LoVo (cell line): Measurements from ENCODE around the gene CLIP1.
A peak's percentile ranks its signal among the peaks of the same experiment; 100 is the strongest.

ENCODE experiments used
- DNase-seq: peaks from one replicate; pipeline ENCODE4 v3.0.0-alpha.2; 2016; ENCODE audit warnings: low spot score

CLIP1 gene

DNA sequence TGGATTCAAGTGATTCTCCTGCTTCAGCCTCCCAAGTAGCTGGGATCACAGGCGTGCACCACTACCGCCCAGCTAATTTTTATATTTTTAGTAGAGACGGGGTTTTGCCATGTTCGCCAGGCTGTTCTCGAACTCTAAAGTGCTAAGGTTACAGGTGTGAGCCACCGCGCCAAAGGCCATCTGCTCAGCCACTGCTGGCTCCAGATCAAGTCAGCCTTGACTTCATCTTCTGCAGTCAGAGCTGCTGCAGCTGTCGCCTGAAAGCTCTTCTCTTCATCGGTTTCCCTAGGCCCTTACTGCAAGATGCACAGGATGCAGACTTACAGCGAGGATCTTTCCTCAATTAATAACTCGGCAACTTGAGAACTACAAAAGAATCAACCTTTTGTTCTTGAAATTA, 66.8 kb downstream of the CLIP1 start:
- DNase-seq: no peak

DNA sequence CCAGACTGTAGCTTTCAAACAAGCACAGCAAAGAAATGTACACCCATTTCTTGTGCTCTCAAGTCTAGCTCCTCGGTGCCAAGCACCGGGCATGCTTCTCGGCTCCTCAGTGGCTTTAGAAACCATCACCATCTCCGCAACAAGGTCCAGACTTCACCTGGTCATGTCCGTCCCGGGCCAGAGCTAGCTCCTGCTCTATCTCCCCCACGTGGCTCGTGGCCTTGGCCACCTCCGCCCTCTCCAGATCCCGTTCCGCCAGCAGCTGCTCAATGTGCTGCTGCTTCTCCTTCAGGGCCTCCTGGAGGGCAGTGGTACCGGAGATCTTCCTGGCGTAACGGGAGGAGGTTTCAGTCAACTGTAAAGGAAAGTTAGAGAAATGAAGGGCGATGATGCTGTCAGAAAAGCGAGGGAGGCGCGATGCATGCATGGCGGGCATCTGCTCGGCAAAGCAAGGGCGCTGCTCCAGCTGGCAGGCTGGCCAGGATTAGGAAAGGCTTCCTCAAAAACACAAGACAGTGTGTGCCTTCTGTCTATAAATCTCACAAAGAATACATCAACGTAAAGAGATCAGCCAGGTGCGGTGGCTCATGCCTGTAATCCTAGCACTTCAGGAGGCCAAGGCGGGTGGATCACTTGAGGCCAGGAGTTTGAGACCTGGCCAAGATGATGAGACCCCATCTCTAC, 67.4 kb downstream of the CLIP1 start:
- no peak for DNase-seq

DNA sequence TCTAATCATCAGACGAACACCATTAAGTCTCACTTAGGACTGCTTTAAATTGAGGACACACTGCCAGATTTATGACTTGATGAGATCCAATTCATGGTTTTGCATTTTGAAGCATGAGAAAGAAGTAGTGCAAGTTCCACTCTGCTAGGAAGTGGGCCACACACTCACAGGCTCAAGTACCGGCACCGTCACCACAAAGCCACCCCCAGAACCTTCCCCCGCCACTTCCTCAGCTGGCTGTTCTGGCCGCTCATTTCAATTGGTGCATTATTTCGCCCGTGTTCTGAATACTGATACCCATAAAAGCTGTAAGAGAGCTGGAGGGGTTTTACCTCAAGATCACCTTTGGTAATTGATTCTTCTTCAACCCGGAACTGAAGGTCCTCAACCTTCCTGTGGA, 70.1 kb downstream of the CLIP1 start:
- no peak for DNase-seq

DNA sequence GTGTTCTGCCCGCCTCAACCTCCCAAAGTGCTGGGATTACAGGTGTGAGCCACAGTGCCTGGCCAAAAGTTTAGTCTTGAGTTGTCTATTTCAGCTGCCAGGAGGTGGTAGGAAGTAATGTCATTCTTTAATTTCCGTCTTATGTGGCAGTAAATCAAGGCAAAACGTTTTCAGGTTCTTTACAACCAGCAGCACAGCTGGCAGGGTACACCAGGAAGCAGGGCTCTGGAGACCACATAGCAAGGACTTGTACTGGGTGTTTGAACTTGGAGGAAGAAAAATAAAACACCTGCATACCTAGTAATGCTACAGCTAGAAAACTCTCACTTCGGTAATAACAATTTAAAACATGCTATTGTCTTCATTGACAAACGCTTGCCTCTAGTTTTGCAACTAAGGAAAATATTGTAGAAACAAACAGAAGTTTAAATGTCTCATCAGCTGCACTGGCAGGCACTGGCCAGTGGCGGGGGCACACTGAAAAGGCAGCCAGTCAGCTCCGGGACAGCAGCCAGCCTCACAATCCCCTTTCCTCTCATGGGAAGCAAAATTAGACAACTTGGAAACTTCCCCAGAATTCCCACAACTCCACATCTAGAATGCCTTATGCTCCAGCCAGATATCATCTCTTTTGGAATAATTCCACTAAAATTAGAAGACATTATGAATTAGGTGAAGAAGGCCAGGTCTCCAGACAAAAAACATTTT, 72.2 kb downstream of the CLIP1 start:
- no peak for DNase-seq

DNA sequence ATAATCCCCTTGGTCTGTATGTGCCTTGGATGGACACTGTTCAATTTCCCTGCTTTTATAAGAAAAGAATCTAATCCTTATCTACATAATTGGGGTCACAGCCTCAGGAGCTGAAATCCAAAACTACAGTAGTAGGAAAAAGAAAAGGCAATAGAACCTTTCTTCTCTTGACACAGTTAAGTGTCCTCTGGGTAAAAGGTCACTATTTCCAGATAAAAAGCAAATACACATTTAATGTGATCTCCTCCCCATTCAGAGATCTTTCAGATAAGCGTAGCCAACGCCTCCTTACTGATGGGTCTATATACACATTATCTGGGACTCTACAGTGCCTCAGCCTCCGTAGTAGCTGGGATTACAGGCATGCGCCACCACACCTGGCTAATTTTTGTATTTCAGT, 73.4 kb downstream of the CLIP1 start:
- no peak for DNase-seq

DNA sequence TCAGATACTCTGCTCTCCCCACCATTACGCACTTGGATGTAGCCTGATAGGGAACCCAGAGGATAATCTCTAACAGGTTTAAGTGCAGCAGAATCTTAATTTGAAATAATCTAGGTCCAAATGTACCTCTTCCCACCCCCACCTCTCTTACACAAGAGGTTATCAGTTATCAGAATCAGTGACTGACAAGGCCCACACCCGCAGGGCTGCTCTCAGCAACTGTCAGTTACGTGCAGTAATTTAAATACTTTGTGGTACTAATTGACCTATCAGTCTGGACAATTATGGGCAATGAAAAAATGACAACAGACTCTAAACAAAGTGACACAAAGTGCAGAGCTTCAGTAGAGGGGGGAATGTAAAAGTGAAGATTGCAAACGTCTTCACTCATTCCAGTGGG, 74.0 kb downstream of the CLIP1 start:
- DNase-seq: no peak

DNA sequence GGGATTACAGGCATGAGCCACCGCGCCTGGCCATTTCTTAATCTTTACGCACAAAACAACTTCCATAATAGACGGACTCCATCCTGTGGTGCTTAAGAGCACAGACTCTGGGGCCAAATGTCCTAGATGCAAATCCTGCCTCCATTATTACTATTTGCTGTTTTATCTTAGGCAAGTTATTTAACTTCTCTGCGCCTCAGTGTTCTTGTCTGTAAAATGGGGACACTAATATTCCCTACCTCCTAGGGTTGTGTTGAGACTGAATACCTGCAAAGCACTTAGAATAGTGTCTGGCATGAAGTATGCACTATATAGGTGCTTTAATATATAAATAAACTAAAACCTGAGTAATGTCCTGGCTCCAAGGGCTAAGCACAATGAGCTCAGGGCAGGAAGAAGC, 76.4 kb downstream of the CLIP1 start:
- DNase-seq: no peak

DNA sequence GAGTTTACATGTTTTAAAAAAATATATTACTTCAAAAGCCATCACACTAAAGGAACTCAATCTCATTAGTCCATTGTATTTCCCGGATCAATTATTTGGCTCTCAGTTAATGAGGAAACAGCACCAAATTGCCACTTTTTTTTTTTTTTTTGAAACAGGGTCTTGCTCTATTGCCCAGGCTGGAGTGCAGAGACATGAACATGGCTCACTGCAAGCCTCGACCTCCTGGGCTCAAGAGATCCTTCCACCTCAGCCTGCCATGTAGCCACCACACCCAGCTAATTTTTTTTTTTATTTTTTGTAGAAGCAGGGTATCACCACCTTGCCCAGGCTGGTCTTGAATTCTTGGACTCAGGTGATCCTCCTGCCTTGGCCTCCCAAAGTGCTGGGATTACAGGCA, 77.4 kb downstream of the CLIP1 start:
- no peak for DNase-seq

DNA sequence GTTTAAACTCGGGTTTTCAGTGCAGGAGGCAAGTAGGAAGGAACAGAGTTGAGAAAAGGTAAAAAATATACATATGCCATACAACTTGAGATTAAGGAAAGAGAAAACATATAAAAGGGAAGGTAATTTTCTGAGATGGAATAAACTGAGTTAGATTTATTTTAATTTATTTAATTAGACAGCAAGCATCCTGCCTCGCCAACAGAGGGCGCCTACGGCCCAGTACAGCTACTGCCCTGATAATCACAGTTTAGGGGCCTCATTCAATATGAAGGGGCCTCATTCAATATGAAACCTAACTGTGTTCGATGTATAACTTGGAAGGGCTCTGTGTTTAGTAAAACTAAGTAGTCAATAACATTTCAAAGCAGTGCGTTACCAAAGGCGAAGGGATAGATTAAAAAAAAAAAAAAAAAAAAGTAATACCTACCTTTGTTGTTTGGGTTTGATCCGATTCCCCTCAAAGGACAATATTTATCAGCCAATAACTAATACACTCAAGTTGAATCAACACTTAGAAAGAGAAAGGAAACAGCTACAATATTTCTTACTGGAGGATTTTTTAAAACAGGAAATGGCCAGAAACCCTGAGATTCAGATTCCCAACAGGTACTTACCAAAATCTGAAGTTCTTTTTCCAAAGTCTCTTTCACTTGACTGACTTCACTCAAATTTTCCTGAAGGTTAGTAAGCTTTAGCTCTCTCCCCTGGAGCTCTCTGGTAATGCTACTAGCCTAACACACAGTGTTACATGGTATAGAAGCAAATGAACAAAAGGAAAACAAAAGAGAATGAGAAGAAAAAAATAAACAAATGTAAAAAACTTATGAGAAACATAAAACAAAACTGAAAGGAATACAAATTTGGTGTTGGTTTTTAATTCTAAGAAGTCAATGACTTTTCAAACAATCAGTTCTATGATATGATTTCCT, 86.2 kb downstream of the CLIP1 start:
- DNase-seq: peak; percentile 54

DNA sequence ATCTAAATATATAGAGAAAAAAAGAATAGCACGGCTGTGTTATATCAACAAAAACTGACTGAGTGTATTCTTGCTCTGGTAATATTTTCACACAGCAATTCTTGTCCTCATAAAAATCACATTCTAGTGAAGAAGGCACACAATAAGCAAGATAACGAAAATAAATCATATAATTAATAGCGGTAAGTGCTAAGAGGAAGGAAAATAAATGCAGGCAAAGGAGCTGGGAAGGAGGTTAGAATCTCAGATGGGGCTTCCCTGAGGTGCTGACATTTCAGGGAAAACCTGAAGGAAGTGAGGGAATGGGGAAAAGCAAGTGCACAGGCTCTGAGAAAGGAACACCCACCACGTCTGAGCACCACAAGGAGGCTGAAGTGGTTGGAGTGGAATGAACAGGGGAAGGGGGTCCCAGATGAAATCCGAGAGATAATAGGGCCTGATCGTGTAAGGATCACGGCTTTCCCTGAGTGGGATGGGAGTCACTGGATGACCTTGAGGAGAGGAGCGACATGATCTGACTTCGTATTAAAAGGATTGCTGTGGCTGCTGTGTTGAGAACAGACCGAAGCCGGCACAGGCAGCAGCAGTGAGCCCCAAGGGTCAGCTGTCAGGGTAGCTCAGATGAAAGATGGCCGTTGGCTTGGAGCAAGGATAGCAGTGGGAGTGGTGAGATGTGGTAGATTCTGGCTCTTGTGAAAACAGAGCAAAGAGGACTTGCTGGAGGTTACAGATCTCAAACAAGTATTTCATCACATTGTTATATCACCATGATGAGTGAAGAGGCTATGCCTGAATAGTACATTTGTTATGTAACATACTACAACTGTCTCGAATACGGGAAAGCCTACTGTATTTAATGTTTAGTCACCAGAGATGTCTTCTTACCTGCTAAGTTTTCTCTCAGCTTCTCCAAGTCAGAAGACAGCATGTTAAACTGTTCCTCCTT, 89.1 kb downstream of the CLIP1 start:
- DNase-seq: no peak

DNA sequence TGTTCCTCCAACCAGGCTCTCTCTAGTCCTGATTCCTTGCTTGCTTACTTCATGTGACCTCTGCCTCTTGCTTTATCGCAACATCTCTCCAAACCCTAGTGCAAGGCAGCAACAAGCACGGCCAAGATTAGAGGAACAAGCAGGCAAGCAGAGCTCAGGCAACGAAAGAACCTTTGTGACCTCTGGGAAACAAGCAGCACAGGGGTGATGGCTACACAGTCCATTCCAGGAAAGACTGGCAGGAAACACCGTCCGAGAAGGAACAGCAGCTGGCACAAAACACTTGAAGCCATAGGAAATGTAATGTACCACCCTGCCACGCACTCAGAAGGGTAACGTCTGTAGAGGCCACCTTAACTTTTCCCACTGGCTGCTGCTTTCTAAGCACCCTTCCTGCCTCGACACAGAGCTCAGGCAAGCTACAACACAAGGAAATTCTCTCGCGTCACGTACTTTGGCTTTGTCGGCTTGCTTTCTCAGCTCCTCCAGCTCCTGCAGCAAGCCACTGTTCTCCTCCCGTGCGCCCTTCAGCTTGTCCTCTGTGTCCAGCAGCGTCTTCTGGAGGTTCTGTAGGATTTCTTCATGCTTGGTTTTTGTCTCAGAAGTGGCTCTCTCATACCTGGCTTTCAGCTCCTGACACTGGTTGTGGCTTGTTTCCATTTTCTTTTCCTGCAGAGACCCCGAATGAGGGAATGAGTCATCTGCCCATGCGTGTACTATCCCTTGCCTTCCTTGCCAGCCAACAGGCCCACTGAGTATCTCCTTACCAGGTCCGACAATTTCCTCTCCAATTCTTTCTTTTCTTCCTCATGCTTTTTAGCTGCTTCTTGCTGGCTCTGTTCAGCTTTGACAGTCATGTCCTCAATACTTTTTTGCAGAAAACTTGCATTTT, 94.7 kb downstream of the CLIP1 start:
- no peak for DNase-seq

DNA sequence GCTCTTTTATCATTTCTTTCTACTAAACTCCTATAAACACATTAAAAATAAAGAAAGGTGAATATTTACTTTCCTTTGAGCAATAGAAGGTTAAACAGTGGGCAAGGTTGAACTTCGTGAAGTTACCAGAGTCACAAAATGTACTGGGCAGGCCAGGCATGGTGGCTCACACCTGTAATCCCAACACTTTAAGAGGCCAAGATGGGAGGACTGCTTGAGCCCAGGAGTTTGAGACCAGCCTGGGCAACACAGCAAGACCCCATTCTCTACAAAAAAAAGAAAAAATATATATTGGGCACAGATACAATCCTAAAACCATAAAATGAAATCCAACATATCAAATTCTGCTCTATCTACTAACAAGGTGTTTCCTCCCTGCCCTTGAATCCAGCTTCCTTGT, 95.5 kb downstream of the CLIP1 start:
- no peak for DNase-seq

DNA sequence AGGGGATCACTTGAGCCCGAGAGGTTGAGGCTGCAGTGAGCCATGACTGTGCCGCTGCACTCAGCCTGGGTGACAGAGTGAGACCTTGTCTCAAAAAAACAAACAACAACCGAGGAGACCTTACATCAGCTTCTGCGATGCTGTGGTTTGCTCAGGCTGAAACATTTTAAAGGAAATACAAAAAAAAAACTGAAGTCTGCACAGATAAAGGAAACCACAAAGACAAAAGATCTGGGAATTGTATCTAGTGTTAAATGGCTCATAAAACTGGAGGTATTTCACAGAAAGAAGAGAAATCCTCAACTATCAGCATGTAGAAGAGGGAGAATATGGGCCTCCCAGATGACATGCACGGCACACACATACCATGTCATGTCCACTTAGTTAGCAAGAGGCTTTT, 95.9 kb downstream of the CLIP1 start:
- no peak for DNase-seq

DNA sequence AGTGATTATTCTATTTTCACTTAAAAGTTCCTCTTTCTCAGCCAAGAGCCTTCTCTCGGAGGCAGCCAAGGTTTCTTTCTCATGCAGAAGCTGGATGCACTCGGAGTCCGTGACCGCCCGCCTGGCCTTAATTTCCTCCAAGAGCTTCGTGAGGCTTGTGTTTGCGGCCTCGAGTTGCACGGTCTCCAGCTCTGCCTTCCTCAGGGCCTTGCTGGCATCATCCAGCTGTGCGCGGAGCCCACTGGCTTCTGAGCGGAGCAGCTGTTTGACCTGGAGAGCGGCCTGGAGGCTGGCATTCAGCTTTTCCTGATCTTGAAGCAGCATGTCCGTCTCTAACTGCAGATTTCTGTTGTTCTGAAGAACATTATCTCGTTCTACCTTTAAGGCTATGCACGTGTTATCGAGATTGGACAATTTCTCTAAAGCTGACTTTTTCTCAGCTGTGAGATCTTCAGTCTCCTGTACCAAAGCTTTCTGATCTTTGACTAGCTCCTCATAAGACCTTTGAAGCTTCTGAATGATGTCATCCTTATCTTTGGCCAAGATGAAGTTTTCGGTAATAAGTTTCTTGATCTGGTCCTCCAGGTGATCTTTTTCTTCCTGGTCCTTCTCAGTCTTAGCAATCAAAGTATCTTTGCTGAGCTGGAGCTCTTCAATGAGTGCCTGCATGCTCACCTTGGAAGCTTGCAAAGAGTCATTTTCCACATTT, 99.0 kb downstream of the CLIP1 start:
- no peak for DNase-seq

DNA sequence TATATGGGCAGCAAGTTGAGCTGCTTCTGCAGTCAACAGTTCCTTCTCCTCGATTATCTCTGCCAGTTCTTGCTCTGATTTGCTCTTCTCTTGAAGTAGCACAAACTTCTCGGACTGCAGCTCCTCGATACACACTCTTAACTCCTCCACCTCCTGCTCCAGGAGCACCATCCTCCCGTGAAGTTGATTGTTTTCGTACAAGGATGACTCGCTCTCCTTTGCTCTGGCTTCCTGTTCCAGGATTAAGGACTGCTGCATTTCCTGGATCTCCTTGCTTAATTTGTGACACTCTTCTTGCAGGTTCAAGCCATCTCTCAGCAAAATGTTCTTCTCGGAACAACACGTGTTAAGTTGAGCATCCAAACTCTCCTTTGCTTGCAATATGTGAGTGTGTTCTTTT, 100.0 kb downstream of the CLIP1 start:
- DNase-seq: no peak

DNA sequence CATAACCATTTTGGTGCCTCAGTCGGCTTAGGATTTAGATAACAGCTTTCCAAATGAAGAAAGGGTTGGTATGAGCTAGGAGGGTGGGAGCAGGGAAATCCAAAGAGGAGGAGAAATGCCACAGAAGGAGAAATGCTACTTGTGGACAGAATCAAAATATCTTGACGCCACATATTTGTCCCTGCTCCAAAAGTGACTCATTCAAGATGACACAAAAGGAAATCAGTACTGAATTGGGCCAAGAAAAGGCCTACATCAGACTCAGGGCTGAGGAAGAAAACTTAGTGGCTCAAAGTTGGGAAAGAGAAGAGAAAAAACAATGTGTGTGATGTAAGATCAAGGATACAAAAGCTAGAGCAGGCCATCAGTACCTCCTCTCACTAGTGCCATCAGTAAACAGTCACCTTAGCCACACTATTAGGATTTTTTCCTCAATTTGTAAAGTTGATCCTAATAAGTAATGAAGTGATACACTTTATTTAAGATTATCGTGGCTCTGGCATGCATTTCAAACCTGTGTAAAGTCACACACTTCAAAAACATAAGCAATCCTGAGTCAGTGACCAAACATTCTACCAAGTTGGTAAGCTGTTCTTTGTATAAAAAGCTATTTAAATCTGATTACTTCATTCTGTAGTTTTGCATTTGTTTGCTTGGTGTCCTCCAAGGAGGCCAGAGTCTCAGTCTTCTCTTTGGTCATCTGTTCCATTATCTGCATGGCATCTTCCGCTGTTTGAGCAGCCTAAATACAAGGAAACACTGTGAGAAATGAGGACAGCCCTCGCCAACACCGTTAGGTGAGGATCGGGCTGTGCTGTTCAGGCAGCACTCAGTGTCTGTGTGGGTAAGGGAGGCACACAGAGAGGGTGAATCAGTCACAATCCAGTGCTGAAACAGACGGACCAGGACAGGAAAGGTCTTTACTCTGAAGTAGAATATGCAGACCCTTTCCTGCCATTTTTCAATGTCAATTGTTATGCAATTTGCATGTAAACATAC, 103.6 kb downstream of the CLIP1 start:
- DNase-seq: no peak

DNA sequence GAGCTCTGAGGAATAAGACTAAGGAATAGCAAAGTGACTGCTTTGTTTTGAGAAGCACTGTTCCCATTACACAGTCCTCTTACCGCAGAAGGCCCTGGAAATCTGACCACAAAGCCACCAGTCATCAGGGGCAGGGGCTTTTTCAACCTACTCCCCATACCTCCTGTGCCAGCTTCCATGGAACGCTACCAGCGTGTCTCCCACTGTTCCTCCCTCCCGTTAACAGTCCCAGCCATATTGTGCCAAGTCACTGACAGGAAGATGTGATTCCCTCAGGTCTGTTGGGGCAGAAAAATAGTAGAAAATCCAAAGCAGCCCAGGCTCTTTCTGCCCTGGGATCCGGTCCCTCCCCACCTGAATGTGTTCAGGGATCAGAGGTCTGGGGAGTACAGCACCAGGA, 109.5 kb downstream of the CLIP1 start:
- no peak for DNase-seq

DNA sequence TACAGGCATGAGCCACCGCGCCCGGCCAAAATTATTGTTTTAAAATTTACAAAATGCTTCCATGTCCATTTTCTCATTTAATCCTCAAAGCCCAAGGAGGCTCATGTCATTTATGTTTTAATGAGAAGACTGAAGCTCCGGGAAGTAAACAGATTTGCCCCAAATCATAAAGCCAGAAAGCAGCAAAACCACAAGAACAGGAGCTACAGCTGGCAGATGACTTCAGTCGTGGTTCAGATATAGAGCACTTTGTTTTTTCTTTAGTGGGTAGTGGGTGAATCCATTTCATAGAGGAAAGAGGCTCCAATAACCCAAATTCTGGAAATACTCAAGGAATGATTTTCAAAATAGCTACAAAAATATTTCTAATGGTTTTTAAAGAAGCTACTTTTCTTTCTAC, 110.8 kb downstream of the CLIP1 start:
- DNase-seq: no peak
